Heart left ventricle (tissue), 16 donors: Measurements from ENCODE around the gene TXNRD2. TPM values are rescaled to one million over a fixed set of nuclear protein-coding genes. Genes with fewer than 3 reads are reported as not detected.
A peak's percentile ranks its signal among the peaks of the same experiment; 100 is the strongest.

ENCODE experiments used
- ATAC-seq, 4 donors: fragments of 200-7000 bp; cut with Tn5 transposase; one replicate each; pipeline ENCODE4 v1.9.1; 2020 to 2022; ENCODE audit warnings: moderate library complexity in 4 of 4, mild to moderate bottlenecking in 3 of 4, moderate number of reproducible peaks in 1 of 4
- DNase-seq, 5 donors: peaks; one replicate each; pipeline ENCODE4 v3.0.0-alpha.2; 2020
- H3K27ac ChIP-seq, 12 donors: fragments of 200-600 bp; sonication (generic) in 4 of 12; one replicate each; pipeline versions ENCODE4 v1.5.0 to v1.8.0; 2016 to 2022; ENCODE audit warnings: mild to moderate bottlenecking in 2 of 12
- H3K27me3 ChIP-seq, 9 donors: fragments of 200-600 bp; sonication (generic) in 2 of 9; one replicate each; pipeline versions ENCODE4 v1.5.1 to v1.8.0; 2016 to 2022; ENCODE audit warnings: mild to moderate bottlenecking in 3 of 9
- H3K36me3 ChIP-seq, 9 donors: fragments of 200-600 bp; sonication (generic) in 2 of 9; one replicate each; pipeline versions ENCODE4 v1.5.0 to v1.8.0; 2018 to 2022; ENCODE audit warnings: mild to moderate bottlenecking in 2 of 9
- H3K4me1 ChIP-seq, 12 donors: fragments of 200-600 bp; sonication (generic) in 4 of 12; one replicate each; pipeline versions ENCODE4 v1.5.0 to v1.8.0; 2016 to 2022; ENCODE audit warnings: mild to moderate bottlenecking in 3 of 12
- H3K4me3 ChIP-seq, 12 donors: fragments of 200-600 bp; sonication (generic) in 4 of 12; one replicate each; pipeline versions ENCODE4 v1.5.0 to v1.8.0; 2017 to 2022; ENCODE audit warnings: mild to moderate bottlenecking in 9 of 12, moderate library complexity in 4 of 12
- H3K9me3 ChIP-seq, 12 donors: fragments of 200-600 bp; sonication (generic) in 4 of 12; one replicate each; pipeline versions ENCODE4 v1.5.0 to v1.8.0; 2016 to 2022; ENCODE audit warnings: mild to moderate bottlenecking in 1 of 12
- CTCF ChIP-seq, 12 donors: fragments of 200-600 bp; sonication (generic) in 4 of 12; IDR thresholded peaks; one replicate each; pipeline versions ENCODE4 v1.5.0 to v1.8.0; 2018 to 2022; ENCODE audit warnings: antibody characterized with exemption in 12 of 12, mild to moderate bottlenecking in 5 of 12
- POLR2A ChIP-seq, 2 donors: fragments of 450-650 bp; IDR thresholded peaks; one replicate each; pipeline ENCODE4 v1.6.1; 2017; ENCODE audit warnings: antibody characterized with exemption in 2 of 2, mild to moderate bottlenecking in 2 of 2, moderate library complexity in 2 of 2
- WGBS, 4 donors: extraction: QIAGEN DNeasy Blood & Tissue Kit in 2 of 4; methylation state at CpG; one replicate each; pipeline versions ENCODE4 v1.1.5 to v1.1.7; 2013 to 2018; 5-methylcytosine and 5-hydroxymethylcytosine counted together
- intact Hi-C, 10 donors: fragments of 100-400 bp; cut with DNase I; formaldehyde crosslinking; loops; one replicate each; pipeline versions ENCODE4 v1.11.1 to v1.14.2; 2022
- polyA plus RNA-seq, 2 donors: library from polyadenylated mRNA; stranded (reverse); fragments of 200-250 nt; gene quantifications; one replicate each; pipeline ENCODE4 v1.2.3, GENCODE V29; 2013
- total RNA-seq, 9 donors: library from RNA; depleted of rRNA in 2 of 9; stranded (reverse); fragments of >200 nt in 2 of 9; fragmentation: NEBNext Ultra II Directional in 3 of 9; extraction: Animal tissue kit (Norgen Biotek cat#: 25700) in 3 of 9; gene quantifications; one replicate each; pipeline versions ENCODE4 v1.1.0 to v1.2.4, GENCODE V29; 2016 to 2023
- donor health status: ischemic (EF 13 %, LVEDD 7.1; RV severe dilation, severe dysfunction).
- donor health status: healthy with polysubstance abuse.
- donor health status: DM: no; HTN: yes; CAD: no.
- donor health status: DM: no; HTN: no; CAD: no.
- donor health status: ischemic (EF 25% LVEDD 6.9; RV normal size, moderate dysfunction).
- donor health status: ischemic (EF 25% LVEDD 5.7; RV mildly dilated, moderate dysfunction).
- donor health status: healthy.
- donor health status: DM: yes; HTN: yes; CAD: no.
- donor health status: ischemic (EF 35%, LVEDD 5.7; RV mildly dilated, moderate dysfunction).
- donor health status: nonischemic (EF 11% LVEDD 7.7; RV severe dilation, severe dysfunction).
- donor health status: DM: yes; HTN: yes; CAD: no.
- donor health status: PGD.
- donor health status: ischemic (EF 29% LVEDD 5.4; RV normal size, mild dysfunction).
- donor health status: nonischemic (EF 23%, LVEDD 6.1; RV moderate dilation, normal function).

TXNRD2 gene
- total and polyA plus RNA-seq, 11 donors = 23.4 to 60.2 (median 33.5) TPM

DNA sequence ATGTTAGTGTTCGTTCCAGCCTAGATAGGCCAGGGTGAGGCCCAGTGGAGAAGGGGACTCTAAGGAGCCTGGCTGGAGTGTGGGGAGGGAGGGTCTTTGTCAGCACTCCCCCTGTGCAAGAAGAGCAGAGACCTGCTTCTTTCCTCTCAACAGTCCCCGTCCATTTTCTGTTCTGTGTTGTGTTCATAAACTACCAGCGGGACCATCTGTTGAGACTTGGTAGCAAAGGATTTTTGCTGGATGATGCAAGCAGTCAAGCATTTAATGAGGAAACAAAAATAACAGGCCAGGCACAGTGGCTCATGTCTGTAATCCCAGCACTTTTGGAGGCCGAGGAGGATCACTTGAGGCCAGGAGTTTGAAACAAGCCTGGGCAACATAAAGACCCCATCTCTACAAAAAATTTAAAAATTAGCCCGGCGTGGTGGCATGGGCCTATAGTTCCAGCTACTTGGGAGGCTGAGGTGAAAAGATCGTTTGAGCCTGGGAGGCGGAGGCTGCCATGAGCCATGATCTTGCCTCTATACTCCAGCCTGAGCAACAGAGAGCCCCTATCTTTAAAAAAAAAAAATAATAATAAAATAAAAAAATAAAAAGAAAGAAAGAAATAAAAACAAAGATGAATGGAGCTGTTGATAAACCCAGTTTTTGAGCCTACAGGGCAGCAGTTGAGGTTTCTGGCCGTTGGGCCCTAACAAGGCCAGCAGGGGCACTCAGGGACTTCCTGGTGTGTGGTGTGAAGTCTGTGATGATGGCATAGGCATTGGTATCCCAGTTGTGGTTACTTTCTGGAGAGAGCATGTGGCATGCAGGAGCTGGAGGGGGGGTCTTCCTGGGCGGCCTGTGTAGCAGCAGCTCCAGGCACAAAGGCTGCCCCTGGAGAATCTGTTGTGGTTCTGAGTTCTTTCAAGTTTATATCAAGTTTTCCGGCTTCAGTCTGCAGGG, 1.7 kb upstream of the TXNRD2 start:
- 44 to 56% (median 49%) methylated on average over 11 of the region's 11 CpGs for WGBS, 4 donors
- peak overlapping the region; percentile 88 to 99 (median 94) for H3K27ac ChIP-seq
- H3K4me3 ChIP-seq = peak overlapping the region in 11 of 12 donors; percentile 65 to 99 (median 87)
- H3K9me3 ChIP-seq = no peaks in the 10 kb centered on the region
- H3K4me1 ChIP-seq = peaks cover 8 to 66% (median 44%) of the 10 kb centered on the region in 12 donors
- ATAC-seq = peak; percentile 32 to 68 (median 51)
- TF ChIP-seq POLR2A (IDR thresholded peaks at IDR 0.05) (peak in 1 of 2 donors; percentile 38), CTCF (IDR thresholded peaks at IDR 0.05) (no peak)
- peak in 2 of 5 donors; percentile 42 for DNase-seq
- no peaks in the 10 kb centered on the region for H3K27me3 ChIP-seq
- peaks cover 0 to 4% (median 0%) of the 10 kb centered on the region in 9 donors for H3K36me3 ChIP-seq
- intact Hi-C loops = loop anchor here in 1 of 10 donors (5.0 kb wide), 1 partner anchor 91 kb away; the partner anchor contains the start of genes GNB1L and RTL10

DNA sequence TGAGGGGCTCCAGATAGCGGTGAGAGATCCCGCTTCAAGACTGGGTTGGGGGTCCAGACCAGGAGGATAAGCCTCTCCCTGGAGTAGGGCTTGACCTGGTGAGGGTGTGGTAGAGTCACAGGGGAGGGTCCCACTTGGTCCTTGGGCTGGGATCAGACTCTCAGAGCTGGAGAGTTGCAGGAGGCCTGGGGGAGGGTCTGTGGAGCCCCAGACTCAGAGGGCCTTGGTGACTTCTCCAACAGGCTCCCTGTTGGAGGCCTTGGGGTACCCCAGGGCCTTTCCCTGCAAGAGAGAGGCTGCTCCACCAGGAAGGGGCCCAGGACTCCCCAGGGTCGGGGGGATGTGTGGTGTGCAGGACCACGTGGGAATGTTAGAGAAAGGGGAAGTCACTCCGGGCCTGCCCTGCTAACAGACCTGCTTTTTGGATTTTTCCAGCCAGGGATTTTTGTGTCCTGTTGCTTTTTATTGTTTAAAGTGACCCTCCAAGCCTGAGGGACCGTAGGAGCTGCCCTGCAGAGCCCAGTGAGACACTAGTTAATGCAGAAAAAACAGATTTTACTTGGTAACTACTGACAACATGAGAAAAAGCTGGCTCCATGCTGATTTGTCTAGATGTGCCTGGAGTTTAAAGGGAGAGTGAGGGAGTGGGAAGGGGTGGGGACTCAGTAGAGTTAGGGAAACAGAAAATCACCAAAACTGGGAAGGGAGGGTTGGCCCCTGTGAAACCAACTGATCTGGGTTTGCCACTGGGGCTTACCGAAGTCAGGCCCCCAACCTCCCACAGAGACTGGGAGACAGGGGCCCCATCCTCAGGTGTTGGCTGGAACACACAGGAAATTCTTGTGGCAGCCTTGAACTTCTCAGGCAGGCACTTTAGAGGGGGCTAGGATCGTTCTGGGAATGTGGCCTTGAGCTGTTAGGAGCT, 801 bp upstream of the TXNRD2 start:
- TF ChIP-seq POLR2A (IDR thresholded peaks at IDR 0.05) = no peak
- TF ChIP-seq CTCF (IDR thresholded peaks at IDR 0.05) = no peak
- peaks cover 0 to 2% (median 0%) of the 10 kb centered on the region in 9 donors for H3K36me3 ChIP-seq
- ATAC-seq (peak; percentile 53 to 66 (median 58)), DNase-seq (peak in 2 of 5 donors; percentile 40 to 47)
- peaks cover 6 to 66% (median 39%) of the 10 kb centered on the region in 12 donors for H3K4me1 ChIP-seq
- H3K9me3 ChIP-seq = no peaks in the 10 kb centered on the region
- peak overlapping the region; percentile 88 to 99 (median 94) for H3K27ac ChIP-seq
- peak overlapping the region; percentile 65 to 99 (median 87) for H3K4me3 ChIP-seq
- intact Hi-C loops = loop anchor here in 1 of 10 donors (5.0 kb wide), 1 partner anchor 90 kb away; the partner anchor contains the start of genes GNB1L and RTL10
- WGBS, 4 donors = 2 to 6% (median 4%) methylated on average over 8 of the region's 8 CpGs
- H3K27me3 ChIP-seq = no peaks in the 10 kb centered on the region

- peaks cover 4 to 62% (median 29%) of the 10 kb centered on the region in 12 donors for H3K4me1 ChIP-seq
- ATAC-seq = no peak
- TF ChIP-seq CTCF (IDR thresholded peaks at IDR 0.05) (no peak), POLR2A (IDR thresholded peaks at IDR 0.05) (no peak)
Measured at GRCh38 chr22:19940536-19941364, 868 bp downstream of the TXNRD2 start.

More at GRCh38 chr22:19940536-19941364, 868 bp downstream of the TXNRD2 start:
- intact Hi-C loops = loop anchor here in 1 of 10 donors (5.0 kb wide), 1 partner anchor 88 kb away; the partner anchor contains the start of genes GNB1L and RTL10
- peak overlapping the region in 11 of 12 donors; percentile 88 to 99 (median 94) for H3K27ac ChIP-seq
- H3K9me3 ChIP-seq = peaks cover 0 to 1% (median 0%) of the 10 kb centered on the region in 12 donors
- peak in 1 of 5 donors; percentile 33 for DNase-seq
- WGBS, 4 donors = 74 to 81% (median 77%) methylated on average over 18 to 21 of the region's 21 CpGs
- peaks cover 0 to 6% (median 0%) of the 10 kb centered on the region in 9 donors for H3K36me3 ChIP-seq
- no peaks in the 10 kb centered on the region for H3K27me3 ChIP-seq
- H3K4me3 ChIP-seq = peak overlapping the region; percentile 65 to 99 (median 87)
